ENCODE data around the gene RAD51AP2. TPM values are rescaled to one million over a fixed set of nuclear protein-coding genes. Genes with fewer than 3 reads are reported as not detected.

The RAD51AP2 gene
- total and polyA plus RNA-seq, 8 donors: 0.12 to 0.85 (median 0.56) TPM; not detected in 1

DNA sequence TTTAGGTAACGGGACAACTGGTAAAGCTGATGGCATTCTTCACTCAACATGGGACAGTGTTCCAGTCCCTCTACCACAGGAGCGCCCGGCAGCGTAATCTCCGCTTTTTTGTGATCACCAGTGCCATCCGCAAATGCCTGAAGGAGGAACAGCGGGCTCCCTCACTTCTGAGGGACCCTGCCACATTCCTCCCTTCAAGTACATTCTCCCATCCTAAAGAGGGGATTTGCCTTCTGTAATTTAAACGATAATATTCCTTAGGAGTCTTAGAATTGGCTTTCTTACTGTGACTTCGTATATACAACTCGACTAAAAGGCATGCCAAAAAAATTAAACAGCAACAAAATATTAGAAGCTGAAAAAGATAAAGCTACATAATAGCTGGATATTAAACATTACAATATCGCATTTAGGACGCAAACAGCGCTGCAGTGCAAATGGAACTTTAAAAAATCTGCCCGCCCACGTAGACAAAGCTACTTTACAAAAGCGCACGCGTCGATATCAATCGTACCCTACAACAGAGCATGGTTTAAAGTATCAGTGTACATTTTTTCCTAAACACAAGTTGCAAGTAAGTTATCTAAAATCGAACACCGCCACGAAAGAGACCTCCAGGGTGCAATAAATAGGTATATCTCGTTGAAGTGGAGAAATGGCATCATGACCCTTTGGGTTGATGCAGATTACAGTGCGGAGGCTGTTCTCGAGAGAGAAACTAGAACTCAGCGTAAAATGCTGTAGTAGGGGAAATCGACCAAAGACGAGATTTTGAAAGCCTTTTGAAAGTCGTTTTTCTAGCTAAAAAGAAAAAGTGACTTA, 20.0 kb upstream of the RAD51AP2 start:
- Histone ChIP-seq H3K27ac (peak overlapping the region; percentile 62 to 84), H3K4me1 (peaks cover 0 to 5% of the 10 kb centered on the region in 2 donors), H3K9me3 (no peaks in the 10 kb centered on the region), H3K27me3 (peaks cover 21 to 73% of the 10 kb centered on the region in 2 donors), H3K36me3 (no peaks in the 10 kb centered on the region), H3K4me3 (peak overlapping the region; percentile 40)
- TF ChIP-seq CTCF (IDR thresholded peaks at IDR 0.05): no peak
- peak in 3 of 4 donors; percentile 45 to 73 (median 53) for DNase-seq
- intact Hi-C loops (cut with DNase I): no loop called here
- ATAC-seq: peak; percentile 2

DNA sequence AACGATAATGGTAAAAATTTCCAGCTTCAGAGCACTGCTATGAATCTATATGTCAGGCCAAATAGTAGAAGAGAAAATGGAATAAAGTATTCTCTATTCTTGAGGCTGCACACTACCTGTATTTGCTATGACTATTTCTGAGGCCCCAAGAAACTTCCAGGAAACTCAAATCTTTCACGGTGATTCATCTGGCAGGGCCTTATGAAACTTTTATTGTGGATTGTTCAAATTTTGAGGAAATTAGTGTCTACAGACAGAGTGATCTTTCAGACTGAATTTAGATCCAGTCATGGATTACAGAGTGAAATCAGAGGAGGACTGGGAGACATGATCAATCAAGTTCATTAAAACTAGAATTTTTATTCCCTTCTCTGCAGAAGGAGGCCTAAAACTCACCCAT, 18.2 kb upstream of the RAD51AP2 start:
- no peak for TF ChIP-seq CTCF (IDR thresholded peaks at IDR 0.05)
- DNase-seq (no peak), ATAC-seq (no peak)
- Histone ChIP-seq H3K36me3 (no peaks in the 10 kb centered on the region), H3K4me1 (peaks cover 0 to 5% of the 10 kb centered on the region in 2 donors), H3K4me3 (no peak overlapping the region), H3K27me3 (peaks cover 18 to 55% of the 10 kb centered on the region in 2 donors), H3K9me3 (no peaks in the 10 kb centered on the region), H3K27ac (no peak overlapping the region)
- intact Hi-C loops (cut with DNase I): no loop called here

GRCh38 chr2:17533546-17533945, 15.3 kb upstream of the RAD51AP2 start:
- ATAC-seq (no peak), DNase-seq (no peak)
- no peak overlapping the region for H3K4me3 ChIP-seq
- no peak overlapping the region for H3K27ac ChIP-seq
- peaks cover 14 to 26% of the 10 kb centered on the region in 2 donors for H3K27me3 ChIP-seq
- intact Hi-C loops (cut with DNase I): no loop called here
- H3K4me1 ChIP-seq: no peaks in the 10 kb centered on the region
- H3K9me3 ChIP-seq: no peaks in the 10 kb centered on the region
- TF ChIP-seq CTCF (IDR thresholded peaks at IDR 0.05): no peak
- no peaks in the 10 kb centered on the region for H3K36me3 ChIP-seq

- no peaks in the 10 kb centered on the region for H3K4me1 ChIP-seq
- TF ChIP-seq CTCF (IDR thresholded peaks at IDR 0.05): no peak
- no peaks in the 10 kb centered on the region for H3K9me3 ChIP-seq
- no peak overlapping the region for H3K4me3 ChIP-seq
- ATAC-seq (no peak), DNase-seq (no peak)
- intact Hi-C loops (cut with DNase I): no loop called here
- H3K27ac ChIP-seq: no peak overlapping the region
- H3K27me3 ChIP-seq: peaks cover 0 to 3% of the 10 kb centered on the region in 2 donors
- H3K36me3 ChIP-seq: no peaks in the 10 kb centered on the region
Measured at GRCh38 chr2:17529771-17530170, 11.5 kb upstream of the RAD51AP2 start.

DNA sequence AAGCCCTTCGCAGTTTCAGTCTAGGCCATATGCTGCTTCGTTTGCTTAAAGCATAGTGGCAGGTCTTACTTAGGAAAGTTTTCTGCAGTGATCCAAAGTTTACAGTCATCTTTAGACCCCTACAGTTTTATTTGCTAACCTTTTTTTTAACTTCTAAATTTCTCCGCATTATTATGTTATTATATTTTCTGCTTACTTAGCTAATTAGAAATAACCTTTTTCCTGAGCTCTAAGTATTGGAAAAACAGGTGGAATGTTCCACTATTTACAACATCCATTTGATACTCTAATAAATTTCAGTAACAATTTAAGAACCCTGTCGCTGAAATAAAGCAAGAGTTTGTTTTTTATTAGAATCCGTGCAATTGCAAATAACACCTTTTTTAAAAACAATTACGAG, 4.1 kb upstream of the RAD51AP2 start:
- intact Hi-C loops (cut with DNase I): no loop called here
- no peak for ATAC-seq
- Histone ChIP-seq H3K9me3 (no peaks in the 10 kb centered on the region), H3K27me3 (peaks cover 9 to 32% of the 10 kb centered on the region in 2 donors), H3K27ac (no peak overlapping the region), H3K36me3 (no peaks in the 10 kb centered on the region), H3K4me3 (no peak overlapping the region), H3K4me1 (peaks cover 0 to 7% of the 10 kb centered on the region in 2 donors)
- TF ChIP-seq CTCF (IDR thresholded peaks at IDR 0.05): no peak
- no peak for DNase-seq
